ENCODE results near the gene CCM2L.

Gene CCM2L

GRCh38 chr20:31984981-31985471 lies 25.2 kb upstream of the CCM2L start:
- H3K4me1 ChIP-seq (ENCODE audit: insufficient read depth, poor library complexity, severe bottlenecking), result no peaks in the 10 kb centered on the region
- H3K27ac ChIP-seq (ENCODE audit: poor library complexity, severe bottlenecking), result no peak overlapping the region
- H3K27me3 ChIP-seq (ENCODE audit: insufficient read depth, poor library complexity, severe bottlenecking), result no peaks in the 10 kb centered on the region
- H3K4me3 ChIP-seq (ENCODE audit: severe bottlenecking), result no peak overlapping the region
- no peak for TF ChIP-seq CTCF (IDR thresholded peaks at IDR 0.05; ENCODE audit: poor library complexity, severe bottlenecking)
- H3K36me3 ChIP-seq (ENCODE audit: low read depth), result no peaks in the 10 kb centered on the region
- DNase-seq (ENCODE audit: low spot score), result no peak
- H3K9me3 ChIP-seq (ENCODE audit: severe bottlenecking), result no peaks in the 10 kb centered on the region
- ATAC-seq (ENCODE audit: low read depth), result no peak

- H3K27me3 ChIP-seq (ENCODE audit: insufficient read depth, poor library complexity, severe bottlenecking), result peaks cover 6% of the 10 kb centered on the region
- H3K9me3 ChIP-seq (ENCODE audit: severe bottlenecking), result no peaks in the 10 kb centered on the region
- no peak for DNase-seq (ENCODE audit: low spot score)
- ATAC-seq (ENCODE audit: low read depth), result peak; percentile 83
- no peaks in the 10 kb centered on the region for H3K36me3 ChIP-seq (ENCODE audit: low read depth)
- peak overlapping the region; percentile 21 for H3K27ac ChIP-seq (ENCODE audit: poor library complexity, severe bottlenecking)
- no peak overlapping the region for H3K4me3 ChIP-seq (ENCODE audit: severe bottlenecking)
- no peaks in the 10 kb centered on the region for H3K4me1 ChIP-seq (ENCODE audit: insufficient read depth, poor library complexity, severe bottlenecking)
- no peak for TF ChIP-seq CTCF (IDR thresholded peaks at IDR 0.05; ENCODE audit: poor library complexity, severe bottlenecking)
Measured at GRCh38 chr20:31987744-31988143, 22.5 kb upstream of the CCM2L start.

- H3K27me3 ChIP-seq (ENCODE audit: insufficient read depth, poor library complexity, severe bottlenecking), result peaks cover 14% of the 10 kb centered on the region
- no peaks in the 10 kb centered on the region for H3K9me3 ChIP-seq (ENCODE audit: severe bottlenecking)
- no peak overlapping the region for H3K4me3 ChIP-seq (ENCODE audit: severe bottlenecking)
Measured at GRCh38 chr20:31988430-31989015, 21.7 kb upstream of the CCM2L start.

GRCh38 chr20:31989030-31989645 lies 21.1 kb upstream of the CCM2L start:
- H3K4me3 ChIP-seq (ENCODE audit: severe bottlenecking), result no peak overlapping the region
- DNase-seq (ENCODE audit: low spot score) (no peak), ATAC-seq (ENCODE audit: low read depth) (no peak)
- H3K4me1 ChIP-seq (ENCODE audit: insufficient read depth, poor library complexity, severe bottlenecking), result no peaks in the 10 kb centered on the region
- H3K27me3 ChIP-seq (ENCODE audit: insufficient read depth, poor library complexity, severe bottlenecking), result peaks cover 20% of the 10 kb centered on the region
- no peaks in the 10 kb centered on the region for H3K36me3 ChIP-seq (ENCODE audit: low read depth)
- TF ChIP-seq CTCF (IDR thresholded peaks at IDR 0.05; ENCODE audit: poor library complexity, severe bottlenecking), result no peak
- H3K9me3 ChIP-seq (ENCODE audit: severe bottlenecking), result no peaks in the 10 kb centered on the region
- no peak overlapping the region for H3K27ac ChIP-seq (ENCODE audit: poor library complexity, severe bottlenecking)

More at GRCh38 chr20:31988430-31989015, 21.7 kb upstream of the CCM2L start:
- H3K27ac ChIP-seq (ENCODE audit: poor library complexity, severe bottlenecking), result peak overlapping the region; percentile 21
- no peak for TF ChIP-seq CTCF (IDR thresholded peaks at IDR 0.05; ENCODE audit: poor library complexity, severe bottlenecking)
- H3K4me1 ChIP-seq (ENCODE audit: insufficient read depth, poor library complexity, severe bottlenecking), result no peaks in the 10 kb centered on the region
- DNase-seq (ENCODE audit: low spot score) (no peak), ATAC-seq (ENCODE audit: low read depth) (0 out of 3 replicates have a peak, but pooled peaks have one; percentile 2)
- H3K36me3 ChIP-seq (ENCODE audit: low read depth), result no peaks in the 10 kb centered on the region
